Pons (tissue), 1 donor: ENCODE measurements around the gene PRKAR2B.
A peak's percentile ranks its signal among the peaks of the same experiment; 100 is the strongest.

Experiments
- DNase-seq: peaks from one replicate; pipeline ENCODE4 v3.0.0-alpha.2; 2016; ENCODE audit warnings: low spot score

The PRKAR2B gene

GRCh38 chr7:107185716-107186115 is 141.2 kb downstream of the PRKAR2B start:
- DNase-seq: no peak

- no peak for DNase-seq
Measured at GRCh38 chr7:107186240-107186639, 141.7 kb downstream of the PRKAR2B start.

- DNase-seq: no peak
Measured at GRCh38 chr7:107187774-107188173, 143.3 kb downstream of the PRKAR2B start.

GRCh38 chr7:107190090-107190489 is 145.6 kb downstream of the PRKAR2B start:
- DNase-seq: no peak

- no peak for DNase-seq
Measured at GRCh38 chr7:107194052-107194451, 149.5 kb downstream of the PRKAR2B start.

GRCh38 chr7:107196834-107197610 is 152.5 kb downstream of the PRKAR2B start:
- DNase-seq: no peak

- peak; percentile 39 for DNase-seq
Measured at GRCh38 chr7:107201795-107202450, 157.4 kb downstream of the PRKAR2B start.

- DNase-seq: no peak
Measured at GRCh38 chr7:107203607-107204006, 159.1 kb downstream of the PRKAR2B start.

GRCh38 chr7:107206136-107206535 is 161.6 kb downstream of the PRKAR2B start:
- DNase-seq: no peak

GRCh38 chr7:107206706-107207105 is 162.2 kb downstream of the PRKAR2B start:
- DNase-seq: no peak

- DNase-seq: no peak
Measured at GRCh38 chr7:107207459-107207858, 163.0 kb downstream of the PRKAR2B start.

GRCh38 chr7:107208024-107208521 is 163.6 kb downstream of the PRKAR2B start:
- DNase-seq: no peak

- no peak for DNase-seq
Measured at GRCh38 chr7:107208563-107208962, 164.1 kb downstream of the PRKAR2B start.

- DNase-seq: no peak
Measured at GRCh38 chr7:107209565-107209964, 165.1 kb downstream of the PRKAR2B start.

GRCh38 chr7:107210400-107210799 is 165.9 kb downstream of the PRKAR2B start:
- no peak for DNase-seq
